Hepatocyte (in vitro differentiated cells): ENCODE results near the gene TLR9. TPM values are rescaled to one million over a fixed set of nuclear protein-coding genes. Genes with fewer than 3 reads are reported as not detected.

Experiments used
- DNase-seq: peaks from one replicate; pipeline ENCODE4 v3.0.0-alpha.2; 2016; ENCODE audit warnings: low spot score
- H2AFZ ChIP-seq: fragments of 200-600 bp; sonication (generic); 2 replicates; pipeline ENCODE4 v1.6.0; 2016; ENCODE audit warnings: antibody characterized with exemption, mild to moderate bottlenecking
- H3K27ac ChIP-seq: fragments of 200-600 bp; sonication (generic); 2 replicates; pipeline ENCODE4 v1.5.1; 2016; ENCODE audit warnings: mild to moderate bottlenecking
- H3K27me3 ChIP-seq: fragments of 200-600 bp; sonication (generic); 2 replicates; pipeline ENCODE4 v1.6.1; 2016
- H3K36me3 ChIP-seq: fragments of 200-600 bp; sonication (generic); replicated peaks from 2 replicates; pipeline ENCODE4 v1.5.1; 2016; ENCODE audit warnings: low read depth; ENCODE audit not compliant: insufficient read depth
- H3K4me1 ChIP-seq: fragments of 200-600 bp; sonication (generic); 2 replicates; pipeline ENCODE4 v1.5.1; 2016; ENCODE audit warnings: mild to moderate bottlenecking, moderate library complexity; ENCODE audit not compliant: insufficient read depth
- H3K4me2 ChIP-seq: fragments of 200-600 bp; sonication (generic); 2 replicates; pipeline ENCODE4 v1.6.0; 2016
- H3K4me3 ChIP-seq: fragments of 200-600 bp; sonication (generic); 2 replicates; pipeline ENCODE4 v1.5.1; 2016; ENCODE audit warnings: mild to moderate bottlenecking
- H3K79me2 ChIP-seq: fragments of 200-600 bp; sonication (generic); 2 replicates; pipeline ENCODE4 v1.6.0; 2017; ENCODE audit warnings: mild to moderate bottlenecking
- H3K9me2 ChIP-seq: fragments of 200-600 bp; sonication (generic); replicated peaks from 2 replicates; pipeline ENCODE4 v1.6.0; 2017; ENCODE audit warnings: mild to moderate bottlenecking; ENCODE audit not compliant: insufficient read depth
- H3K9me3 ChIP-seq: fragments of 200-600 bp; sonication (generic); 2 replicates; pipeline ENCODE4 v1.5.1; 2016; ENCODE audit warnings: low read depth, mild to moderate bottlenecking
- H4K20me1 ChIP-seq: fragments of 200-600 bp; sonication (generic); 2 replicates; pipeline ENCODE4 v1.6.0; 2016; ENCODE audit warnings: mild to moderate bottlenecking; ENCODE audit not compliant: insufficient read depth, poor library complexity, severe bottlenecking
- EZH2 ChIP-seq: fragments of 200-600 bp; sonication (generic); IDR thresholded peaks from 2 replicates; pipeline ENCODE4 v1.6.1; 2016; ENCODE audit warnings: antibody characterized with exemption, mild to moderate bottlenecking, borderline replicate concordance
- EZH2phosphoT487 ChIP-seq: fragments of 200-600 bp; sonication (generic); IDR thresholded peaks from one replicate; pipeline ENCODE4 v1.6.1; 2018; ENCODE audit warnings: antibody characterized with exemption, mild to moderate bottlenecking, low read depth, moderate library complexity; ENCODE audit not compliant: unreplicated experiment, severe bottlenecking
- WGBS: methylation state at CpG from one replicate; pipeline ENCODE4 v1.1.6; 2016; ENCODE audit warnings: low lambda C conversion rate; ENCODE audit errors: missing lambda C conversion rate; 5-methylcytosine and 5-hydroxymethylcytosine counted together
- polyA plus RNA-seq: library from polyadenylated mRNA; unstranded; fragments of >200 nt; fragmentation: Nextera tagmentation; extraction: Ambion mirVana; gene quantifications from 2 replicates; pipeline ENCODE4 v1.2.1, GENCODE V29; 2016
- total RNA-seq: library from RNA; depleted of rRNA; stranded (reverse); fragments of >200 nt; gene quantifications from 2 replicates; pipeline ENCODE4 v1.2.3, GENCODE V29; 2014
- TF ChIP-seq, protein P1 (sequence below): fragments of 200-600 bp; sonication (generic); IDR thresholded peaks from 2 replicates; pipeline ENCODE4 v1.5.1; 2016; ENCODE audit warnings: antibody characterized with exemption, mild to moderate bottlenecking; ENCODE audit not compliant: poor library complexity

The TLR9 gene
- total and polyA plus RNA-seq, 2 experiments from 2014 or later = not detected

GRCh38 chr3:52254608-52255007 is 29.2 kb upstream of the TLR9 start:
- Histone ChIP-seq H3K4me1 (peaks cover 6% of the 10 kb centered on the region), H3K4me2 (no peak overlapping the region), H3K9me2 (no peaks in the 10 kb centered on the region), H4K20me1 (peaks cover 6% of the 10 kb centered on the region), H3K79me2 (peaks cover 20% of the 10 kb centered on the region), H2AFZ (no peak overlapping the region), H3K9me3 (no peaks in the 10 kb centered on the region), H3K4me3 (no peak overlapping the region), H3K27me3 (no peaks in the 10 kb centered on the region), H3K36me3 (no peaks in the 10 kb centered on the region), H3K27ac (no peak overlapping the region)
- no peak for DNase-seq
- 86% methylated on average over 9 of the region's 9 CpGs for WGBS
- TF ChIP-seq EZH2 (no peak), EZH2phosphoT487 (no peak)
- TF ChIP-seq, protein P1, sequence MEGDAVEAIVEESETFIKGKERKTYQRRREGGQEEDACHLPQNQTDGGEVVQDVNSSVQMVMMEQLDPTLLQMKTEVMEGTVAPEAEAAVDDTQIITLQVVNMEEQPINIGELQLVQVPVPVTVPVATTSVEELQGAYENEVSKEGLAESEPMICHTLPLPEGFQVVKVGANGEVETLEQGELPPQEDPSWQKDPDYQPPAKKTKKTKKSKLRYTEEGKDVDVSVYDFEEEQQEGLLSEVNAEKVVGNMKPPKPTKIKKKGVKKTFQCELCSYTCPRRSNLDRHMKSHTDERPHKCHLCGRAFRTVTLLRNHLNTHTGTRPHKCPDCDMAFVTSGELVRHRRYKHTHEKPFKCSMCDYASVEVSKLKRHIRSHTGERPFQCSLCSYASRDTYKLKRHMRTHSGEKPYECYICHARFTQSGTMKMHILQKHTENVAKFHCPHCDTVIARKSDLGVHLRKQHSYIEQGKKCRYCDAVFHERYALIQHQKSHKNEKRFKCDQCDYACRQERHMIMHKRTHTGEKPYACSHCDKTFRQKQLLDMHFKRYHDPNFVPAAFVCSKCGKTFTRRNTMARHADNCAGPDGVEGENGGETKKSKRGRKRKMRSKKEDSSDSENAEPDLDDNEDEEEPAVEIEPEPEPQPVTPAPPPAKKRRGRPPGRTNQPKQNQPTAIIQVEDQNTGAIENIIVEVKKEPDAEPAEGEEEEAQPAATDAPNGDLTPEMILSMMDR = no peak

GRCh38 chr3:52253314-52254304 is 28.2 kb upstream of the TLR9 start:
- DNase-seq = peak; percentile 4
- H3K27me3 ChIP-seq = no peaks in the 10 kb centered on the region
- H3K4me1 ChIP-seq = peaks cover 6% of the 10 kb centered on the region
- H3K27ac ChIP-seq = peak overlapping the region; percentile 30
- peaks cover 14% of the 10 kb centered on the region for H3K79me2 ChIP-seq
- no peaks in the 10 kb centered on the region for H3K9me3 ChIP-seq
- no peak overlapping the region for H3K4me2 ChIP-seq
- no peak overlapping the region for H2AFZ ChIP-seq
- no peak for TF ChIP-seq EZH2
- TF ChIP-seq, protein P1 = no peak
- TF ChIP-seq EZH2phosphoT487 = no peak
- H3K36me3 ChIP-seq = no peaks in the 10 kb centered on the region
- H3K9me2 ChIP-seq = no peaks in the 10 kb centered on the region
- H4K20me1 ChIP-seq = peaks cover 6% of the 10 kb centered on the region
- WGBS = 85% methylated on average over 12 of the region's 12 CpGs
- no peak overlapping the region for H3K4me3 ChIP-seq

DNA sequence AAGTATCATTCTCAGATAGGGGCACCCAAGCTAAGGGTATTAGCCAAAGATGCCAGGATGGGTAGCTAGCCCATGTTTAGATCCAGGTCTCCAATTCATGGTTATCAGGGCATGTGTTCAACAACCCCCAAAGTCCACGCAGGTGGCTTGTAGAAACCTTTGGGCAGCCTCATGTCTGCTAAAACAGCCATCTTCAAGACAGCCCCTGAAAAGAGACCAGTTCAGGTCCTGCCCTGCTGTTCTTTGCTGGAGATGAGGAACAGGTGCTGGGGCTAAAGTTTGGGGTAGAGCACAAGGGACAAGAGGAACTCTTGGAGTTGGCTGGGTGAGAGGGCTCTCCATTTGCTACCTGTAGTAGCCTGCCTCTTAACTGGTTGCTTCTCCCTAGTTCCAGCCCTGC is 24.7 kb upstream of the TLR9 start:
- Histone ChIP-seq H2AFZ (no peak overlapping the region), H3K4me1 (peaks cover 15% of the 10 kb centered on the region), H3K4me2 (no peak overlapping the region), H3K9me2 (no peaks in the 10 kb centered on the region), H3K36me3 (no peaks in the 10 kb centered on the region), H4K20me1 (peaks cover 1% of the 10 kb centered on the region), H3K27ac (no peak overlapping the region), H3K9me3 (no peaks in the 10 kb centered on the region), H3K4me3 (no peak overlapping the region), H3K27me3 (no peaks in the 10 kb centered on the region), H3K79me2 (no peaks in the 10 kb centered on the region)
- no peak for DNase-seq
- 95% methylated on average over 1 of the region's 1 CpG for WGBS
- TF ChIP-seq EZH2 (no peak), EZH2phosphoT487 (no peak)
- TF ChIP-seq, protein P1 = no peak
